GM23338 (cell line): Measurements from ENCODE around the gene ZBTB39. TPM values are rescaled to one million over a fixed set of nuclear protein-coding genes. Genes with fewer than 3 reads are reported as not detected.

ENCODE experiments used
- ATAC-seq: fragments of 200-7000 bp; cut with Tn5 transposase; 3 replicates; pipeline ENCODE4 v1.9.1; 2020
- DNase-seq: peaks from one replicate; pipeline ENCODE4 v3.0.0-alpha.2; 2015; ENCODE audit warnings: low spot score
- H2AFZ ChIP-seq: fragments of 200-600 bp; sonication (generic); 2 replicates; pipeline ENCODE4 v1.8.0; 2016; ENCODE audit warnings: antibody characterized with exemption, mild to moderate bottlenecking, moderate library complexity
- H3F3A ChIP-seq: fragments of 200-600 bp; sonication (generic); replicated peaks from 2 replicates; pipeline ENCODE4 v1.8.0; 2017; ENCODE audit warnings: antibody characterized with exemption, mixed run types, low read depth
- H3K27ac ChIP-seq: fragments of 200-600 bp; sonication (generic); 2 replicates; pipeline ENCODE4 v1.6.1; 2016; ENCODE audit warnings: low read depth
- H3K27me3 ChIP-seq: fragments of 200-600 bp; sonication (generic); 2 replicates; pipeline ENCODE4 v1.8.0; 2016; ENCODE audit warnings: mild to moderate bottlenecking, mixed run types, moderate library complexity; ENCODE audit not compliant: insufficient read depth
- H3K36me3 ChIP-seq: fragments of 200-600 bp; sonication (generic); 2 replicates; pipeline ENCODE4 v1.8.0; 2016; ENCODE audit warnings: mild to moderate bottlenecking; ENCODE audit not compliant: insufficient read depth
- H3K4me1 ChIP-seq: fragments of 200-600 bp; sonication (generic); 2 replicates; pipeline ENCODE4 v1.8.0; 2016; ENCODE audit warnings: mild to moderate bottlenecking, moderate library complexity; ENCODE audit not compliant: insufficient read depth
- H3K4me2 ChIP-seq: fragments of 200-600 bp; sonication (generic); 2 replicates; pipeline ENCODE4 v1.7.1; 2017; ENCODE audit warnings: mixed run types
- H3K4me3 ChIP-seq: fragments of 200-600 bp; sonication (generic); 2 replicates; pipeline ENCODE4 v1.6.1; 2016; ENCODE audit warnings: mixed run types
- H3K79me2 ChIP-seq: fragments of 200-600 bp; sonication (generic); replicated peaks from 2 replicates; pipeline ENCODE4 v1.8.0; 2017; ENCODE audit warnings: mild to moderate bottlenecking; ENCODE audit not compliant: insufficient read depth
- H3K9me2 ChIP-seq: fragments of 200-600 bp; sonication (generic); 2 replicates; pipeline ENCODE4 v1.8.0; 2017; ENCODE audit not compliant: insufficient read depth
- H4K20me1 ChIP-seq: fragments of 200-600 bp; sonication (generic); replicated peaks from 2 replicates; pipeline ENCODE4 v1.8.0; 2017; ENCODE audit warnings: mild to moderate bottlenecking; ENCODE audit not compliant: insufficient read depth
- H3K27ac Mint-ChIP-seq: 2 replicates; pipeline ENCODE4 v1.8.0; 2020; ENCODE audit warnings: inconsistent platforms, mild to moderate bottlenecking, moderate library complexity, mixed read lengths
- H3K27me3 Mint-ChIP-seq: 3 replicates; pipeline ENCODE4 v1.8.0; 2022; ENCODE audit warnings: low read depth, mild to moderate bottlenecking, moderate library complexity, mixed read lengths, inconsistent platforms; ENCODE audit not compliant: insufficient read depth, poor library complexity
- H3K36me3 Mint-ChIP-seq: 3 replicates; pipeline ENCODE4 v1.8.0; 2021; ENCODE audit warnings: low read depth, mild to moderate bottlenecking, inconsistent platforms, moderate library complexity, mixed read lengths
- H3K4me1 Mint-ChIP-seq: 3 replicates; pipeline ENCODE4 v1.8.0; 2020; ENCODE audit warnings: mild to moderate bottlenecking, inconsistent platforms, mixed read lengths
- H3K4me3 Mint-ChIP-seq: 3 replicates; pipeline ENCODE4 v1.8.0; 2021; ENCODE audit warnings: moderate library complexity, mild to moderate bottlenecking, inconsistent platforms, mixed read lengths
- H3K9me3 Mint-ChIP-seq: 3 replicates; pipeline ENCODE4 v1.8.0; 2020; ENCODE audit warnings: moderate library complexity, mild to moderate bottlenecking, inconsistent platforms, mixed read lengths
- CREB1 ChIP-seq: fragments of 250-450 bp; sonication (Bioruptor Pico); IDR thresholded peaks from 2 replicates; pipeline ENCODE4 v1.5.0; 2020; ENCODE audit warnings: low read depth, mild to moderate bottlenecking, moderate library complexity
- EZH2 ChIP-seq: fragments of 200-600 bp; sonication (generic); IDR thresholded peaks from one replicate; pipeline ENCODE4 v1.8.0; 2017; ENCODE audit warnings: antibody characterized with exemption, mild to moderate bottlenecking, low read depth; ENCODE audit not compliant: unreplicated experiment
- EZH2phosphoT487 ChIP-seq: fragments of 200-600 bp; sonication (generic); IDR thresholded peaks from one replicate; pipeline ENCODE4 v1.8.1; 2018; ENCODE audit warnings: antibody characterized with exemption; ENCODE audit not compliant: unreplicated experiment
- POLR2AphosphoS5 ChIP-seq: IDR thresholded peaks from 2 replicates; pipeline ENCODE4 v1.6.1; 2016; ENCODE audit warnings: antibody characterized with exemption, low read depth
- STAT1 ChIP-seq: IDR thresholded peaks from one replicate; pipeline ENCODE4 v1.6.1; 2016; ENCODE audit warnings: antibody characterized with exemption; ENCODE audit not compliant: unreplicated experiment
- ZNF114 ChIP-seq: fragments of 250-450 bp; sonication (Bioruptor Pico); IDR thresholded peaks from 2 replicates; pipeline ENCODE4 v1.5.0; 2020; ENCODE audit warnings: mild to moderate bottlenecking, moderate library complexity
- polyA plus RNA-seq: library from polyadenylated mRNA; unstranded; fragments of >200 nt; fragmentation: Nextera tagmentation; extraction: Ambion mirVana; gene quantifications from 2 replicates; pipeline ENCODE4 v1.2.1, GENCODE V29; 2016
- total RNA-seq: library from RNA; depleted of rRNA; stranded (reverse); fragments of >200 nt; shearing (Covaris generic); gene quantifications from 2 replicates; pipeline ENCODE4 v1.2.3, GENCODE V29; 2014
- TF ChIP-seq, protein P1 (sequence below): fragments of 250-450 bp; sonication (Bioruptor Pico); IDR thresholded peaks from 2 replicates; pipeline ENCODE4 v1.5.0; 2020; ENCODE audit warnings: mild to moderate bottlenecking, moderate library complexity
- TF ChIP-seq, protein P2 (sequence below), 2 experiments: fragments of 200-600 bp in 1 of 2; sonication (generic) in 1 of 2; conservative IDR thresholded peaks; 2 replicates each; pipeline versions ENCODE4 v1.5.1 to v1.6.1; 2016 to 2017; ENCODE audit warnings: antibody characterized with exemption in 2 of 2, low read depth in 2 of 2, mild to moderate bottlenecking in 2 of 2, moderate library complexity in 1 of 2

ZBTB39 gene
- total and polyA plus RNA-seq, 2 experiments from 2014 or later = 6.6 to 26.7 TPM

DNA sequence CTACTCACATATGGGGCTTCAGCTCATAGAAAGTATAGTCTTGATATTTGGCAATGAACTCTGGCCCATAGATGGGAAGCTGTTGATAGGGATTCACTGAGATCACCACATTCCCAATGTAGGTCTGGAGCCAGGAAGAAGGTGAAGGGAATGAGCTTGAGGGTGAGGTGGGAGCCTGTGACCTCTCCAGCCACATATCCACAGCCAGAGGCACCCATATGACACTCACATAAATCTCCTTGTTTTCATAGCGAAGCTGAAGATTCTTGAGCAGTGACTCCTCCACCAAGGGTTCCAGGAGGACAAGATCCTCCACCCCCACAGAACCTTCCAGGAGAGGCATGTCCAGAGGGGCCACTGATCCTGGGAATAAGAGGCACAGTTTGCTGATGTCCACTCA lies 41.6 kb upstream of the ZBTB39 start:
- H3K27me3 ChIP-seq = no peaks in the 10 kb centered on the region
- no peaks in the 10 kb centered on the region for H4K20me1 ChIP-seq
- no peaks in the 10 kb centered on the region for H3K36me3 Mint-ChIP-seq
- H3K79me2 ChIP-seq = no peaks in the 10 kb centered on the region
- H3K27me3 Mint-ChIP-seq = peaks cover 5% of the 10 kb centered on the region
- no peak overlapping the region for H3K27ac ChIP-seq
- H3K4me1 ChIP-seq = no peaks in the 10 kb centered on the region
- H3K4me1 Mint-ChIP-seq = peaks cover 2% of the 10 kb centered on the region; the same call in 1 of the 3 replicates
- 0 out of 2 replicates have a peak, but pooled peaks cover 2% of the 10 kb centered on the region for H3F3A ChIP-seq
- H2AFZ ChIP-seq = no peak overlapping the region
- H3K36me3 ChIP-seq = no peaks in the 10 kb centered on the region
- no peak overlapping the region for H3K4me3 Mint-ChIP-seq
- TF ChIP-seq EZH2 = no peak
- no peak for TF ChIP-seq EZH2phosphoT487
- TF ChIP-seq, protein P1, sequence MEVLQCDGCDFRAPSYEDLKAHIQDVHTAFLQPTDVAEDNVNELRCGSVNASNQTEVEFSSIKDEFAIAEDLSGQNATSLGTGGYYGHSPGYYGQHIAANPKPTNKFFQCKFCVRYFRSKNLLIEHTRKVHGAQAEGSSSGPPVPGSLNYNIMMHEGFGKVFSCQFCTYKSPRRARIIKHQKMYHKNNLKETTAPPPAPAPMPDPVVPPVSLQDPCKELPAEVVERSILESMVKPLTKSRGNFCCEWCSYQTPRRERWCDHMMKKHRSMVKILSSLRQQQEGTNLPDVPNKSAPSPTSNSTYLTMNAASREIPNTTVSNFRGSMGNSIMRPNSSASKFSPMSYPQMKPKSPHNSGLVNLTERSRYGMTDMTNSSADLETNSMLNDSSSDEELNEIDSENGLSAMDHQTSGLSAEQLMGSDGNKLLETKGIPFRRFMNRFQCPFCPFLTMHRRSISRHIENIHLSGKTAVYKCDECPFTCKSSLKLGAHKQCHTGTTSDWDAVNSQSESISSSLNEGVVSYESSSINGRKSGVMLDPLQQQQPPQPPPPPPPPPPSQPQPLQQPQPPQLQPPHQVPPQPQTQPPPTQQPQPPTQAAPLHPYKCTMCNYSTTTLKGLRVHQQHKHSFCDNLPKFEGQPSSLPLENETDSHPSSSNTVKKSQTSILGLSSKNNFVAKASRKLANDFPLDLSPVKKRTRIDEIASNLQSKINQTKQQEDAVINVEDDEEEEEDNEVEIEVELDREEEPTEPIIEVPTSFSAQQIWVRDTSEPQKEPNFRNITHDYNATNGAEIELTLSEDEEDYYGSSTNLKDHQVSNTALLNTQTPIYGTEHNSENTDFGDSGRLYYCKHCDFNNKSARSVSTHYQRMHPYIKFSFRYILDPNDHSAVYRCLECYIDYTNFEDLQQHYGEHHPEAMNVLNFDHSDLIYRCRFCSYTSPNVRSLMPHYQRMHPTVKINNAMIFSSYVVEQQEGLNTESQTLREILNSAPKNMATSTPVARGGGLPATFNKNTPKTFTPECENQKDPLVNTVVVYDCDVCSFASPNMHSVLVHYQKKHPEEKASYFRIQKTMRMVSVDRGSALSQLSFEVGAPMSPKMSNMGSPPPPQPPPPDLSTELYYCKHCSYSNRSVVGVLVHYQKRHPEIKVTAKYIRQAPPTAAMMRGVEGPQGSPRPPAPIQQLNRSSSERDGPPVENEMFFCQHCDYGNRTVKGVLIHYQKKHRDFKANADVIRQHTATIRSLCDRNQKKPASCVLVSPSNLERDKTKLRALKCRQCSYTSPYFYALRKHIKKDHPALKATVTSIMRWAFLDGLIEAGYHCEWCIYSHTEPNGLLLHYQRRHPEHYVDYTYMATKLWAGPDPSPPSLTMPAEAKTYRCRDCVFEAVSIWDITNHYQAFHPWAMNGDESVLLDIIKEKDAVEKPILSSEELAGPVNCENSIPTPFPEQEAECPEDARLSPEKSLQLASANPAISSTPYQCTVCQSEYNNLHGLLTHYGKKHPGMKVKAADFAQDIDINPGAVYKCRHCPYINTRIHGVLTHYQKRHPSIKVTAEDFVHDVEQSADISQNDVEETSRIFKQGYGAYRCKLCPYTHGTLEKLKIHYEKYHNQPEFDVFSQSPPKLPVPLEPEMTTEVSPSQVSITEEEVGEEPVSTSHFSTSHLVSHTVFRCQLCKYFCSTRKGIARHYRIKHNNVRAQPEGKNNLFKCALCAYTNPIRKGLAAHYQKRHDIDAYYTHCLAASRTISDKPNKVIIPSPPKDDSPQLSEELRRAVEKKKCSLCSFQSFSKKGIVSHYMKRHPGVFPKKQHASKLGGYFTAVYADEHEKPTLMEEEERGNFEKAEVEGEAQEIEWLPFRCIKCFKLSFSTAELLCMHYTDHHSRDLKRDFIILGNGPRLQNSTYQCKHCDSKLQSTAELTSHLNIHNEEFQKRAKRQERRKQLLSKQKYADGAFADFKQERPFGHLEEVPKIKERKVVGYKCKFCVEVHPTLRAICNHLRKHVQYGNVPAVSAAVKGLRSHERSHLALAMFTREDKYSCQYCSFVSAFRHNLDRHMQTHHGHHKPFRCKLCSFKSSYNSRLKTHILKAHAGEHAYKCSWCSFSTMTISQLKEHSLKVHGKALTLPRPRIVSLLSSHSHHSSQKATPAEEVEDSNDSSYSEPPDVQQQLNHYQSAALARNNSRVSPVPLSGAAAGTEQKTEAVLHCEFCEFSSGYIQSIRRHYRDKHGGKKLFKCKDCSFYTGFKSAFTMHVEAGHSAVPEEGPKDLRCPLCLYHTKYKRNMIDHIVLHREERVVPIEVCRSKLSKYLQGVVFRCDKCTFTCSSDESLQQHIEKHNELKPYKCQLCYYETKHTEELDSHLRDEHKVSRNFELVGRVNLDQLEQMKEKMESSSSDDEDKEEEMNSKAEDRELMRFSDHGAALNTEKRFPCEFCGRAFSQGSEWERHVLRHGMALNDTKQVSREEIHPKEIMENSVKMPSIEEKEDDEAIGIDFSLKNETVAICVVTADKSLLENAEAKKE = no peak
- no peak for TF ChIP-seq STAT1
- TF ChIP-seq, protein P2, sequence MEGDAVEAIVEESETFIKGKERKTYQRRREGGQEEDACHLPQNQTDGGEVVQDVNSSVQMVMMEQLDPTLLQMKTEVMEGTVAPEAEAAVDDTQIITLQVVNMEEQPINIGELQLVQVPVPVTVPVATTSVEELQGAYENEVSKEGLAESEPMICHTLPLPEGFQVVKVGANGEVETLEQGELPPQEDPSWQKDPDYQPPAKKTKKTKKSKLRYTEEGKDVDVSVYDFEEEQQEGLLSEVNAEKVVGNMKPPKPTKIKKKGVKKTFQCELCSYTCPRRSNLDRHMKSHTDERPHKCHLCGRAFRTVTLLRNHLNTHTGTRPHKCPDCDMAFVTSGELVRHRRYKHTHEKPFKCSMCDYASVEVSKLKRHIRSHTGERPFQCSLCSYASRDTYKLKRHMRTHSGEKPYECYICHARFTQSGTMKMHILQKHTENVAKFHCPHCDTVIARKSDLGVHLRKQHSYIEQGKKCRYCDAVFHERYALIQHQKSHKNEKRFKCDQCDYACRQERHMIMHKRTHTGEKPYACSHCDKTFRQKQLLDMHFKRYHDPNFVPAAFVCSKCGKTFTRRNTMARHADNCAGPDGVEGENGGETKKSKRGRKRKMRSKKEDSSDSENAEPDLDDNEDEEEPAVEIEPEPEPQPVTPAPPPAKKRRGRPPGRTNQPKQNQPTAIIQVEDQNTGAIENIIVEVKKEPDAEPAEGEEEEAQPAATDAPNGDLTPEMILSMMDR (conservative IDR thresholded peaks at IDR 0.05; ENCODE audit: low read depth in 2 of 2) = no peak
- no peak for TF ChIP-seq CREB1 (CRISPR knock-in tag)
- no peak for TF ChIP-seq POLR2AphosphoS5
- no peak for TF ChIP-seq ZNF114 (CRISPR knock-in tag)
- no peak for DNase-seq
- H3K4me2 ChIP-seq = no peak overlapping the region
- no peaks in the 10 kb centered on the region for H3K9me3 Mint-ChIP-seq
- no peak overlapping the region for H3K27ac Mint-ChIP-seq
- H3K9me2 ChIP-seq = no peaks in the 10 kb centered on the region; the same call in 1 of the 2 replicates
- H3K4me3 ChIP-seq = no peak overlapping the region
- no peak for ATAC-seq
